Esophagus muscularis mucosa (tissue), 4 donors: Measurements from ENCODE around the gene HS6ST1. TPM values are rescaled to one million over a fixed set of nuclear protein-coding genes. Genes with fewer than 3 reads are reported as not detected.

Experiments
- DNase-seq: peaks from one replicate; pipeline ENCODE4 v3.0.0-alpha.2; 2017; ENCODE audit errors: extremely low spot score
- H3K27ac ChIP-seq, 4 donors: fragments of 200-600 bp; sonication (generic); replicated peaks in 1 of 4; 1 replicate in 3 of 4; 2 replicates in 1 of 4; pipeline ENCODE4 v1.5.1; 2016 to 2019; ENCODE audit warnings: mild to moderate bottlenecking in 1 of 4
- H3K27me3 ChIP-seq, 4 donors: fragments of 200-600 bp; sonication (generic); one replicate each; pipeline versions ENCODE4 v1.5.1 to v1.6.0; 2016 to 2019
- H3K36me3 ChIP-seq, 4 donors: fragments of 200-600 bp; sonication (generic); one replicate each; pipeline ENCODE4 v1.5.1; 2016 to 2019
- H3K4me1 ChIP-seq, 4 donors: fragments of 200-600 bp; sonication (generic); one replicate each; pipeline ENCODE4 v1.5.1; 2016 to 2019
- H3K4me3 ChIP-seq, 4 donors: fragments of 200-600 bp; sonication (generic); 1 replicate in 2 of 4; 2 replicates in 2 of 4; pipeline ENCODE4 v1.5.1; 2016 to 2019; ENCODE audit warnings: mild to moderate bottlenecking in 4 of 4, moderate library complexity in 1 of 4
- H3K9me3 ChIP-seq, 4 donors: fragments of 200-600 bp; sonication (generic); 1 replicate in 3 of 4; 2 replicates in 1 of 4; pipeline ENCODE4 v1.5.1; 2016 to 2019
- CTCF ChIP-seq, 3 experiments: fragments of 200-600 bp in 2 of 3; fragments of 450-650 bp in 1 of 3; sonication (generic) in 2 of 3; IDR thresholded peaks; one replicate each; pipeline ENCODE4 v1.5.1; 2017 to 2019; ENCODE audit warnings: antibody characterized with exemption in 3 of 3, mild to moderate bottlenecking in 2 of 3, moderate library complexity in 1 of 3
- EP300 ChIP-seq: sonication (generic); formaldehyde crosslinking; IDR thresholded peaks from one replicate; pipeline ENCODE4 v1.6.1; 2017; ENCODE audit warnings: antibody characterized with exemption
- POLR2A ChIP-seq: fragments of 450-650 bp; IDR thresholded peaks from one replicate; pipeline ENCODE4 v1.6.1; 2017; ENCODE audit warnings: antibody characterized with exemption, moderate library complexity, mild to moderate bottlenecking, low read depth
- POLR2AphosphoS5 ChIP-seq, 2 donors: sonication (generic); formaldehyde crosslinking; IDR thresholded peaks; one replicate each; pipeline ENCODE4 v1.6.1; 2017; ENCODE audit warnings: antibody characterized with exemption in 2 of 2
- WGBS: methylation state at CpG from one replicate; pipeline ENCODE4 v1.1.5; 2018; 5-methylcytosine and 5-hydroxymethylcytosine counted together
- intact Hi-C: fragments of 100-400 bp; cut with DNase I; formaldehyde crosslinking; loops from one replicate; pipeline ENCODE4 v1.15.1; 2023
- total RNA-seq, 4 donors: library from RNA; depleted of rRNA; stranded (reverse); fragments of >200 nt; gene quantifications; one replicate each; pipeline versions ENCODE4 v1.1.0 to v1.2.1, GENCODE V29; 2016

The HS6ST1 gene
- total RNA-seq, 4 donors from 2014 or later: 17.4 to 62.2 (median 38.5) TPM

GRCh38 chr2:128344101-128344500, 25.4 kb upstream of the HS6ST1 start:
- H3K4me1 ChIP-seq: peaks cover 21 to 30% (median 27%) of the 10 kb centered on the region in 4 donors
- H3K4me3 ChIP-seq: no peak overlapping the region
- H3K9me3 ChIP-seq: peaks cover 0 to 5% (median 2%) of the 10 kb centered on the region in 4 donors
- no peaks in the 10 kb centered on the region for H3K36me3 ChIP-seq
- no peak overlapping the region for H3K27ac ChIP-seq
- H3K27me3 ChIP-seq: no peaks in the 10 kb centered on the region
- peak; percentile 47 for DNase-seq
- TF ChIP-seq EP300 (no peak), POLR2AphosphoS5 (IDR thresholded peaks at IDR 0.05) (no peak), POLR2A (no peak), CTCF (IDR thresholded peaks at IDR 0.05) (no peak)
- 98% methylated on average over 3 of the region's 3 CpGs for WGBS
- intact Hi-C loops: no loop called here

GRCh38 chr2:128343459-128343858, 24.8 kb upstream of the HS6ST1 start:
- no peaks in the 10 kb centered on the region for H3K36me3 ChIP-seq
- H3K4me3 ChIP-seq: no peak overlapping the region
- no peak overlapping the region for H3K27ac ChIP-seq
- no peak for DNase-seq
- H3K9me3 ChIP-seq: peaks cover 0 to 5% (median 2%) of the 10 kb centered on the region in 4 donors
- peaks cover 16 to 24% (median 21%) of the 10 kb centered on the region in 4 donors for H3K4me1 ChIP-seq
- no peaks in the 10 kb centered on the region for H3K27me3 ChIP-seq
- TF ChIP-seq CTCF (IDR thresholded peaks at IDR 0.05) (no peak), POLR2A (no peak), EP300 (no peak), POLR2AphosphoS5 (IDR thresholded peaks at IDR 0.05) (no peak)
- 81% methylated on average over 1 of the region's 1 CpG for WGBS
- intact Hi-C loops: no loop called here

GRCh38 chr2:128342550-128342949, 23.9 kb upstream of the HS6ST1 start:
- peak; percentile 70 for DNase-seq
- intact Hi-C loops: no loop called here
- Histone ChIP-seq H3K36me3 (no peaks in the 10 kb centered on the region), H3K4me3 (no peak overlapping the region), H3K4me1 (peaks cover 7 to 15% (median 12%) of the 10 kb centered on the region in 4 donors), H3K27me3 (no peaks in the 10 kb centered on the region), H3K27ac (no peak overlapping the region), H3K9me3 (peaks cover 0 to 5% (median 2%) of the 10 kb centered on the region in 4 donors)
- no peak for TF ChIP-seq CTCF (IDR thresholded peaks at IDR 0.05)
- TF ChIP-seq EP300: no peak
- no peak for TF ChIP-seq POLR2AphosphoS5 (IDR thresholded peaks at IDR 0.05)
- TF ChIP-seq POLR2A: no peak
- 79% methylated on average over 3 of the region's 3 CpGs for WGBS

GRCh38 chr2:128341621-128342020, 23.0 kb upstream of the HS6ST1 start:
- 98% methylated on average over 3 of the region's 3 CpGs for WGBS
- TF ChIP-seq POLR2AphosphoS5 (IDR thresholded peaks at IDR 0.05) (no peak), EP300 (no peak), CTCF (IDR thresholded peaks at IDR 0.05) (no peak), POLR2A (no peak)
- H3K9me3 ChIP-seq: peaks cover 0 to 7% (median 2%) of the 10 kb centered on the region in 4 donors
- no peaks in the 10 kb centered on the region for H3K36me3 ChIP-seq
- H3K4me3 ChIP-seq: no peak overlapping the region
- DNase-seq: peak; percentile 29
- H3K27me3 ChIP-seq: no peaks in the 10 kb centered on the region
- H3K4me1 ChIP-seq: peaks cover 0 to 5% (median 2%) of the 10 kb centered on the region in 4 donors
- H3K27ac ChIP-seq: no peak overlapping the region
- intact Hi-C loops: no loop called here

GRCh38 chr2:128332091-128332634, 13.5 kb upstream of the HS6ST1 start:
- Histone ChIP-seq H3K9me3 (peaks cover 0 to 17% (median 14%) of the 10 kb centered on the region in 4 donors), H3K36me3 (no peaks in the 10 kb centered on the region), H3K27ac (no peak overlapping the region), H3K4me3 (no peak overlapping the region), H3K27me3 (no peaks in the 10 kb centered on the region), H3K4me1 (no peaks in the 10 kb centered on the region)
- DNase-seq: no peak
- WGBS: 98% methylated on average over 2 of the region's 2 CpGs
- no peak for TF ChIP-seq POLR2AphosphoS5 (IDR thresholded peaks at IDR 0.05)
- TF ChIP-seq EP300: no peak
- TF ChIP-seq POLR2A: no peak
- no peak for TF ChIP-seq CTCF (IDR thresholded peaks at IDR 0.05)
- intact Hi-C loops: no loop called here
